HL-60 (cell line): ENCODE data around the gene UTY.

Experiments
- DNase-seq, 2 experiments: peaks; one replicate each; pipeline ENCODE4 v3.0.0-alpha.2; 2010 to 2020; ENCODE audit warnings: low read depth in 1 of 2, low spot score in 1 of 2
- H3K27ac ChIP-seq: fragments of 250-450 bp; sonication (Bioruptor Pico); replicated peaks from 2 replicates; pipeline ENCODE4 v1.5.1; 2020; ENCODE audit warnings: mild to moderate bottlenecking, moderate library complexity
- H3K27me3 ChIP-seq: fragments of 250-450 bp; sonication (Bioruptor Pico); 2 replicates; pipeline ENCODE4 v1.5.1; 2021; ENCODE audit warnings: mild to moderate bottlenecking, moderate library complexity; ENCODE audit not compliant: insufficient read depth, poor library complexity, severe bottlenecking
- H3K4me3 ChIP-seq: replicated peaks from 2 replicates; pipeline ENCODE4 v1.5.1; 2011; ENCODE audit warnings: mild to moderate bottlenecking, control low read depth, low read length; ENCODE audit not compliant: insufficient read depth
- GABPA ChIP-seq: IDR thresholded peaks from 2 replicates; pipeline ENCODE4 v1.6.1; 2012; ENCODE audit warnings: low read depth
- POLR2AphosphoS5 ChIP-seq: IDR thresholded peaks from 2 replicates; pipeline ENCODE4 v1.6.1; 2012; ENCODE audit warnings: low read depth
- SPI1 ChIP-seq: IDR thresholded peaks from 2 replicates; pipeline ENCODE4 v1.6.1; 2012; ENCODE audit warnings: low read depth, mild to moderate bottlenecking, borderline replicate concordance
- TF ChIP-seq, protein P1 (sequence below): IDR thresholded peaks from 2 replicates; pipeline ENCODE4 v1.6.1; 2012; ENCODE audit warnings: low read depth; ENCODE audit not compliant: insufficient replicate concordance
- TF ChIP-seq, protein P2 (sequence below): IDR thresholded peaks from one replicate; pipeline ENCODE4 v1.5.1; 2011; ENCODE audit warnings: low read length, control low read depth, inconsistent platforms; ENCODE audit not compliant: insufficient read depth

UTY gene

DNA sequence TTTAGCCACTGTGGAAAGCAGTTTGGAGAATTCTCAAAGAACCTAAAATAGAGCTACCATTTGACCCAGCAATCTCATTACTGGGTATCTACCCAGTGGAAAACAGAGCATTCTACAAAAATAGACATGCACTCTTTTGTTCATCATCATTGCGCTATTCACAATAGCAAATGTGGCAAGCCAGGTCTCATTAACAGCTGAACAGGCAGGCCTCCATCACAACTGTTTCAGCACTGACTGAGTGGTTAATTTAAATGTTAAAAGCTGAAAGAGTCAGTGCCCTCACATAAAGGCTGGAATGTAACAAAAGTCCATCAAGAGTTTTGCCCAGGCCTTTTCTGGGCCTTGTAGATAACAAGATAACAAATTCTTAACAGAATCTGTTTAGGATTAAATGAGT lies 166.9 kb downstream of the UTY start:
- H3K27me3 ChIP-seq = no peaks in the 10 kb centered on the region
- no peak for DNase-seq
- no peak overlapping the region for H3K4me3 ChIP-seq
- TF ChIP-seq, protein P1, sequence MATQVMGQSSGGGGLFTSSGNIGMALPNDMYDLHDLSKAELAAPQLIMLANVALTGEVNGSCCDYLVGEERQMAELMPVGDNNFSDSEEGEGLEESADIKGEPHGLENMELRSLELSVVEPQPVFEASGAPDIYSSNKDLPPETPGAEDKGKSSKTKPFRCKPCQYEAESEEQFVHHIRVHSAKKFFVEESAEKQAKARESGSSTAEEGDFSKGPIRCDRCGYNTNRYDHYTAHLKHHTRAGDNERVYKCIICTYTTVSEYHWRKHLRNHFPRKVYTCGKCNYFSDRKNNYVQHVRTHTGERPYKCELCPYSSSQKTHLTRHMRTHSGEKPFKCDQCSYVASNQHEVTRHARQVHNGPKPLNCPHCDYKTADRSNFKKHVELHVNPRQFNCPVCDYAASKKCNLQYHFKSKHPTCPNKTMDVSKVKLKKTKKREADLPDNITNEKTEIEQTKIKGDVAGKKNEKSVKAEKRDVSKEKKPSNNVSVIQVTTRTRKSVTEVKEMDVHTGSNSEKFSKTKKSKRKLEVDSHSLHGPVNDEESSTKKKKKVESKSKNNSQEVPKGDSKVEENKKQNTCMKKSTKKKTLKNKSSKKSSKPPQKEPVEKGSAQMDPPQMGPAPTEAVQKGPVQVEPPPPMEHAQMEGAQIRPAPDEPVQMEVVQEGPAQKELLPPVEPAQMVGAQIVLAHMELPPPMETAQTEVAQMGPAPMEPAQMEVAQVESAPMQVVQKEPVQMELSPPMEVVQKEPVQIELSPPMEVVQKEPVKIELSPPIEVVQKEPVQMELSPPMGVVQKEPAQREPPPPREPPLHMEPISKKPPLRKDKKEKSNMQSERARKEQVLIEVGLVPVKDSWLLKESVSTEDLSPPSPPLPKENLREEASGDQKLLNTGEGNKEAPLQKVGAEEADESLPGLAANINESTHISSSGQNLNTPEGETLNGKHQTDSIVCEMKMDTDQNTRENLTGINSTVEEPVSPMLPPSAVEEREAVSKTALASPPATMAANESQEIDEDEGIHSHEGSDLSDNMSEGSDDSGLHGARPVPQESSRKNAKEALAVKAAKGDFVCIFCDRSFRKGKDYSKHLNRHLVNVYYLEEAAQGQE = no peak
- TF ChIP-seq SPI1 = no peak
- TF ChIP-seq POLR2AphosphoS5 = no peak
- TF ChIP-seq GABPA = no peak
- TF ChIP-seq, protein P2, sequence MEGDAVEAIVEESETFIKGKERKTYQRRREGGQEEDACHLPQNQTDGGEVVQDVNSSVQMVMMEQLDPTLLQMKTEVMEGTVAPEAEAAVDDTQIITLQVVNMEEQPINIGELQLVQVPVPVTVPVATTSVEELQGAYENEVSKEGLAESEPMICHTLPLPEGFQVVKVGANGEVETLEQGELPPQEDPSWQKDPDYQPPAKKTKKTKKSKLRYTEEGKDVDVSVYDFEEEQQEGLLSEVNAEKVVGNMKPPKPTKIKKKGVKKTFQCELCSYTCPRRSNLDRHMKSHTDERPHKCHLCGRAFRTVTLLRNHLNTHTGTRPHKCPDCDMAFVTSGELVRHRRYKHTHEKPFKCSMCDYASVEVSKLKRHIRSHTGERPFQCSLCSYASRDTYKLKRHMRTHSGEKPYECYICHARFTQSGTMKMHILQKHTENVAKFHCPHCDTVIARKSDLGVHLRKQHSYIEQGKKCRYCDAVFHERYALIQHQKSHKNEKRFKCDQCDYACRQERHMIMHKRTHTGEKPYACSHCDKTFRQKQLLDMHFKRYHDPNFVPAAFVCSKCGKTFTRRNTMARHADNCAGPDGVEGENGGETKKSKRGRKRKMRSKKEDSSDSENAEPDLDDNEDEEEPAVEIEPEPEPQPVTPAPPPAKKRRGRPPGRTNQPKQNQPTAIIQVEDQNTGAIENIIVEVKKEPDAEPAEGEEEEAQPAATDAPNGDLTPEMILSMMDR = no peak
- no peak overlapping the region for H3K27ac ChIP-seq

DNA sequence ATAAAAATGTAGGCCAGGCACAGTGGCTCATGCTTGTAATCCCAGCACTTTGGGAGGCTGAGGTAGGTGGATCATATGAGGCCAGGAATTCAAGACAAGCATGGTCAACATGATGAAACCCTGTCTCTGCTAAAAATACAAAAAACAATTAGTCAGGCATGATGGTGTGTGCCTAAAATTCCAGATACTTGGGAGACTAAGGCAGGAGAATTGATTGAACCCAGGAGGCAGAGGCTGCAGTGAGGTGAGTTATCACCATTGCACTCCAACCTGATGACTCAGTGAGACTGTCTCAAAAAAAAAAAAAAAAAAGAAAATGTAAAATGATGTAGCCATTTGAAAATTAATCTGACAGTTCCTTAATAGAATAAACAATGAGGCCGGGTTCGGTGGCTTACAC lies 171.9 kb downstream of the UTY start:
- no peak overlapping the region for H3K4me3 ChIP-seq
- TF ChIP-seq, protein P2 = no peak
- TF ChIP-seq GABPA (no peak), POLR2AphosphoS5 (no peak), SPI1 (no peak)
- TF ChIP-seq, protein P1 = no peak
- H3K27ac ChIP-seq = no peak overlapping the region
- no peaks in the 10 kb centered on the region for H3K27me3 ChIP-seq
- DNase-seq = no peak

DNA sequence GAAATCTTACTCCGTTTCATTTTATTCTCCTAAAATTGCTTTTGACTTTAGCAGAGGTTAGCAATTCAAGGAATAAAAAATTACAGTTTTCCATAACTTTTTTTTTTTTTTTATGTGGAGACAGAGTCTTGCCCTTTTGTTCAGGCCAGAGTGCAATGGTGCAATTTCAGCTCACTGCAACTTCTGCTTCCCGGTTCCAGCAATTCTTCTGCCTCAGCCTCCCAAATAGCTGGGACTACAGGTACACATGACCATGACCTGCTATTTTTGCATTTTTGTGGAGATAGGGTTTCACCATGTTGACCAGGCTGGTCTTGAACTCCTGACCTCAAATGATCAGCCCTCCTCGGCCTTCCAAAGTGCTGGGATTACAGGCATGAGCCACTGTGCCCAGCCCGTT lies 179.0 kb downstream of the UTY start:
- Histone ChIP-seq H3K27me3 (no peaks in the 10 kb centered on the region), H3K4me3 (no peak overlapping the region), H3K27ac (no peak overlapping the region)
- no peak for DNase-seq
- TF ChIP-seq POLR2AphosphoS5 (no peak), SPI1 (no peak), GABPA (no peak)
- TF ChIP-seq, protein P2 = no peak
- TF ChIP-seq, protein P1 = no peak
